ENCODE data around the gene AOPEP.
A peak's percentile ranks its signal among the peaks of the same experiment; 100 is the strongest.

Gene AOPEP

DNA sequence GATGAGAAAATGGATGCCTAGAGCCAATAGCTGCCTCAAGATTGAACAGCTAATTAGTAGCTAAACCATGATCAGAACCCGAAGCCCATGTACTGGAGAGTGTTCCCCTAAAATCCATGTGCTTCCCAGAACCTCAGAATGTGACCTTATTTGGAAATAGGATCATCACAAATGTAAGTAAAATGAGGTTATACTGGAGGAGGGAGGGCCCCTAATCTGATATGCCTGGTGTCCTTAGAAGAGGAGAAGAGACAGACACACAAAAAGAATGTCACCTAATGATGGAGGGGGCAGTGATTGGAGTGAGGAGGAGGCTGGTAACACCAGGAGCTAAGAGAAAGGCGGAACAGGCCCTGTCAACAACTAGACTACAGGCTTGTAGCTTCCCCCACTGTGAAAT lies 45.9 kb upstream of the AOPEP start:
- CTCF ChIA-PET: interaction anchor here (0.7 to 3.8 kb wide), 39 partner anchors 7 to 858 kb away, joined by 3 to 133 read pairs (median 5); partner anchors contain the start of gene AOPEP
- no peak overlapping the region for H3K27ac ChIP-seq (ENCODE audit: extremely low read depth, low read depth, low read length)
- TF ChIP-seq ZNF335 (tag by site-specific recombination; conservative IDR thresholded peaks at IDR 0.05): no peak
- no peak for TF ChIP-seq ZBTB7A (tag by site-specific recombination; IDR thresholded peaks at IDR 0.05; ENCODE audit: low read depth)
- no peak for TF ChIP-seq ZFP3 (tag by site-specific recombination; IDR thresholded peaks at IDR 0.05; ENCODE audit: low read depth)
- TF ChIP-seq KLF10 (tag by site-specific recombination; IDR thresholded peaks at IDR 0.05): no peak
- TF ChIP-seq ATF2 (tag by site-specific recombination; IDR thresholded peaks at IDR 0.05; ENCODE audit: low read depth): no peak
- H3K36me3 ChIP-seq (ENCODE audit: control insufficient read depth in 2 of 2, insufficient read depth in 1 of 2, low read length in 2 of 2): no peaks in the 10 kb centered on the region
- POLR2A ChIA-PET: no interaction called here
- H3K9me3 ChIP-seq (ENCODE audit: control insufficient read depth, insufficient read depth, low read depth, low read length): no peaks in the 10 kb centered on the region
- no peak overlapping the region for H3K4me3 ChIP-seq (ENCODE audit: low read depth, low read length)
- no peaks in the 10 kb centered on the region for H3K4me1 ChIP-seq (ENCODE audit: control insufficient read depth, insufficient read depth, low read length)

GRCh38 chr9:94681508-94681907 lies 45.0 kb upstream of the AOPEP start:
- POLR2A ChIA-PET: interaction anchor here (1.1 kb wide), 1 partner anchor 12 kb away, joined by 3 read pairs; no protein-coding TSS in a partner anchor
- no peak overlapping the region for H3K4me3 ChIP-seq (ENCODE audit: low read depth, low read length)

DNA sequence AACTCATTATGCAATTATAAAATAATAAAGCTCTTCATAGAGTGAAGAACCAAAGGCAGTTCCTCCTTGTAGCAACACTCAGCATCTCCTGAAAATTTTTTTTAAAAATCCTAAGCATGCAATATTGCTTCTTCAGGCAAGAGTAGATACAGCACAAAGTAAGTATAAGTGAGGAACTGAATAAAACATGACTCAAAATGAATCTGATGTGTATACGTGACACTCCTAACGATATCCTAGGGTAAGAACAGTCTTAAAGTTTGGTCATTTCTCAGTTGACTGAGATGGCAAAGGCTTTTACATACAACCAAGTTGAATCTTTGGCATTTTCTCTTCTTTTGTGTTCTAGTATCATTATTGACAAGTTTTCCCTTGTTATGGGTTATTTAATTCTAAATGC lies 41.1 kb upstream of the AOPEP start:
- no peak for TF ChIP-seq ZNF391 (tag by site-specific recombination; IDR thresholded peaks at IDR 0.05; ENCODE audit: borderline replicate concordance, low read depth)
- no peak for TF ChIP-seq ZNF350 (tag by site-specific recombination; IDR thresholded peaks at IDR 0.05)
- TF ChIP-seq ZNF132 (tag by site-specific recombination; IDR thresholded peaks at IDR 0.05; ENCODE audit: borderline replicate concordance): no peak
- TF ChIP-seq ZNF561 (tag by site-specific recombination; IDR thresholded peaks at IDR 0.05; ENCODE audit: borderline replicate concordance): no peak
- 0 out of 2 replicates have a peak, but pooled peaks have one; percentile 21 for TF ChIP-seq ZNF133 (tag by site-specific recombination; IDR thresholded peaks at IDR 0.05)
- no peaks in the 10 kb centered on the region for H3K36me3 ChIP-seq (ENCODE audit: control insufficient read depth in 2 of 2, insufficient read depth in 1 of 2, low read length in 2 of 2)
- H3K27ac ChIP-seq (ENCODE audit: extremely low read depth, low read depth, low read length): no peak overlapping the region
- H3K4me3 ChIP-seq (ENCODE audit: low read depth, low read length): no peak overlapping the region
- no peaks in the 10 kb centered on the region for H3K4me1 ChIP-seq (ENCODE audit: control insufficient read depth, insufficient read depth, low read length)
- ChIA-PET POLR2A (no interaction called here), CTCF (interaction anchor here (0.8 to 1.5 kb wide), 3 partner anchors 12 to 19 kb away, joined by 3 read pairs; no protein-coding TSS in a partner anchor)
- no peaks in the 10 kb centered on the region for H3K9me3 ChIP-seq (ENCODE audit: control insufficient read depth, insufficient read depth, low read depth, low read length)

More at GRCh38 chr9:94681508-94681907, 45.0 kb upstream of the AOPEP start:
- Histone ChIP-seq H3K36me3 (ENCODE audit: control insufficient read depth in 2 of 2, insufficient read depth in 1 of 2, low read length in 2 of 2) (no peaks in the 10 kb centered on the region), H3K9me3 (ENCODE audit: control insufficient read depth, insufficient read depth, low read depth, low read length) (no peaks in the 10 kb centered on the region), H3K27ac (ENCODE audit: extremely low read depth, low read depth, low read length) (no peak overlapping the region), H3K4me1 (ENCODE audit: control insufficient read depth, insufficient read depth, low read length) (no peaks in the 10 kb centered on the region)
- TF ChIP-seq ZNF654 (tag by site-specific recombination; IDR thresholded peaks at IDR 0.05; ENCODE audit: low read depth) (peak; percentile 89), MEIS1 (CRISPR knock-in tag; IDR thresholded peaks at IDR 0.05; ENCODE audit: borderline replicate concordance) (no peak), ZNF555 (tag by site-specific recombination; conservative IDR thresholded peaks at IDR 0.05) (no peak), ZIC2 (tag by site-specific recombination; IDR thresholded peaks at IDR 0.05) (peak; percentile 21; the same call in 1 of the 2 replicates), ZNF529 (tag by site-specific recombination; IDR thresholded peaks at IDR 0.05; ENCODE audit: insufficient replicate concordance) (no peak), PRDM6 (tag by site-specific recombination; IDR thresholded peaks at IDR 0.05) (no peak), ZSCAN30 (tag by site-specific recombination; IDR thresholded peaks at IDR 0.05) (peak; percentile 87; the same call in 1 of the 2 replicates), ZNF10 (tag by site-specific recombination; IDR thresholded peaks at IDR 0.05) (no peak)
- TF ChIP-seq, protein P1, sequence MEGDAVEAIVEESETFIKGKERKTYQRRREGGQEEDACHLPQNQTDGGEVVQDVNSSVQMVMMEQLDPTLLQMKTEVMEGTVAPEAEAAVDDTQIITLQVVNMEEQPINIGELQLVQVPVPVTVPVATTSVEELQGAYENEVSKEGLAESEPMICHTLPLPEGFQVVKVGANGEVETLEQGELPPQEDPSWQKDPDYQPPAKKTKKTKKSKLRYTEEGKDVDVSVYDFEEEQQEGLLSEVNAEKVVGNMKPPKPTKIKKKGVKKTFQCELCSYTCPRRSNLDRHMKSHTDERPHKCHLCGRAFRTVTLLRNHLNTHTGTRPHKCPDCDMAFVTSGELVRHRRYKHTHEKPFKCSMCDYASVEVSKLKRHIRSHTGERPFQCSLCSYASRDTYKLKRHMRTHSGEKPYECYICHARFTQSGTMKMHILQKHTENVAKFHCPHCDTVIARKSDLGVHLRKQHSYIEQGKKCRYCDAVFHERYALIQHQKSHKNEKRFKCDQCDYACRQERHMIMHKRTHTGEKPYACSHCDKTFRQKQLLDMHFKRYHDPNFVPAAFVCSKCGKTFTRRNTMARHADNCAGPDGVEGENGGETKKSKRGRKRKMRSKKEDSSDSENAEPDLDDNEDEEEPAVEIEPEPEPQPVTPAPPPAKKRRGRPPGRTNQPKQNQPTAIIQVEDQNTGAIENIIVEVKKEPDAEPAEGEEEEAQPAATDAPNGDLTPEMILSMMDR (tag by site-specific recombination; IDR thresholded peaks at IDR 0.05): peak; percentile 57; the same call in 1 of the 2 replicates
- TF ChIP-seq, protein P2, sequence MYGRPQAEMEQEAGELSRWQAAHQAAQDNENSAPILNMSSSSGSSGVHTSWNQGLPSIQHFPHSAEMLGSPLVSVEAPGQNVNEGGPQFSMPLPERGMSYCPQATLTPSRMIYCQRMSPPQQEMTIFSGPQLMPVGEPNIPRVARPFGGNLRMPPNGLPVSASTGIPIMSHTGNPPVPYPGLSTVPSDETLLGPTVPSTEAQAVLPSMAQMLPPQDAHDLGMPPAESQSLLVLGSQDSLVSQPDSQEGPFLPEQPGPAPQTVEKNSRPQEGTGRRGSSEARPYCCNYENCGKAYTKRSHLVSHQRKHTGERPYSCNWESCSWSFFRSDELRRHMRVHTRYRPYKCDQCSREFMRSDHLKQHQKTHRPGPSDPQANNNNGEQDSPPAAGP (tag by site-specific recombination; IDR thresholded peaks at IDR 0.05): no peak
- CTCF ChIA-PET: interaction anchor here (0.6 to 3.8 kb wide), 58 partner anchors 8 to 1649 kb away, joined by 3 to 133 read pairs (median 4); partner anchors contain the start of gene AOPEP

Data from HEK293 (cell line).